NT2/D1 (cell line): ENCODE measurements around the gene RAB7B.

Experiments
- DNase-seq: peaks from one replicate; pipeline ENCODE4 v3.0.0-alpha.2; 2011; ENCODE audit warnings: low read depth, low spot score
- H3K27me3 ChIP-seq: 2 replicates; pipeline ENCODE4 v1.6.0; 2011; ENCODE audit warnings: mild to moderate bottlenecking; ENCODE audit not compliant: insufficient read length, insufficient read depth
- H3K36me3 ChIP-seq: 2 replicates; pipeline ENCODE4 v1.6.1; 2011; ENCODE audit warnings: mild to moderate bottlenecking, low read length, mixed read lengths; ENCODE audit not compliant: insufficient read depth, insufficient read length
- H3K4me1 ChIP-seq: 2 replicates; pipeline ENCODE4 v1.5.1; 2011; ENCODE audit not compliant: insufficient read depth, insufficient read length
- H3K4me3 ChIP-seq: 2 replicates; pipeline ENCODE4 v1.5.1; 2011; ENCODE audit warnings: low read depth; ENCODE audit not compliant: insufficient read length
- H3K9ac ChIP-seq: 2 replicates; pipeline ENCODE4 v1.6.0; 2011; ENCODE audit warnings: low read depth; ENCODE audit not compliant: insufficient read length
- H3K9me3 ChIP-seq: 2 replicates; pipeline ENCODE4 v1.5.1; 2011; ENCODE audit warnings: mild to moderate bottlenecking, low read length; ENCODE audit not compliant: insufficient read depth
- SUZ12 ChIP-seq: IDR thresholded peaks from 2 replicates; pipeline ENCODE4 v1.6.1; 2011; ENCODE audit not compliant: insufficient read length, insufficient read depth; ENCODE audit errors: extremely low read depth
- YY1 ChIP-seq: IDR thresholded peaks from 2 replicates; pipeline ENCODE4 v1.6.1; 2011; ENCODE audit not compliant: insufficient read length, insufficient read depth
- ZNF274 ChIP-seq: IDR thresholded peaks from 2 replicates; pipeline ENCODE4 v1.6.1; 2011; ENCODE audit warnings: mild to moderate bottlenecking, low read depth, low read length

The RAB7B gene

DNA sequence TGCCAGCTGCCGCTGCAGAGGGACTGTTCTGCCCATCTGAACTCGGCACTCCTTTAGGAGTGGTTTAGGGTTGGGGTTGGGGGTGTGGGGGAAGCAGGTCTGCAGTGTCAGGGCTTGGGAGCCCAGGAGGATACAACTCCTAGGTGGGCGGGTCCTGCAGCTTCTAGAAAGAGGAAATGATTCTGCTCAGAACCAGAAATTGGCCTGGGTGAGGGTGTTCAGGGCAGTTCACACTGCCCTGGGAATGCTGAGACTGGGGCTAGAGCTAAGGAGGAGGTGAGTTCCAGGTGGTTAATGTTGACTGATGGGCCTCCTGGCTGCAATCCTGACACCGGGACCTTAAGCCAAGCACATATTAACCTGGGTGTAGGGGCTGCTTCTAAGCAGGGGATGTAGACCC lies 55.2 kb downstream of the RAB7B start:
- no peak overlapping the region for H3K4me3 ChIP-seq
- H3K9ac ChIP-seq: no peak overlapping the region
- TF ChIP-seq YY1 (no peak), SUZ12 (no peak)
- H3K9me3 ChIP-seq: peaks cover 21% of the 10 kb centered on the region; the same call in 1 of the 2 replicates
- no peaks in the 10 kb centered on the region for H3K4me1 ChIP-seq
- no peak for DNase-seq
- peaks cover 8% of the 10 kb centered on the region for H3K27me3 ChIP-seq
- no peaks in the 10 kb centered on the region for H3K36me3 ChIP-seq

DNA sequence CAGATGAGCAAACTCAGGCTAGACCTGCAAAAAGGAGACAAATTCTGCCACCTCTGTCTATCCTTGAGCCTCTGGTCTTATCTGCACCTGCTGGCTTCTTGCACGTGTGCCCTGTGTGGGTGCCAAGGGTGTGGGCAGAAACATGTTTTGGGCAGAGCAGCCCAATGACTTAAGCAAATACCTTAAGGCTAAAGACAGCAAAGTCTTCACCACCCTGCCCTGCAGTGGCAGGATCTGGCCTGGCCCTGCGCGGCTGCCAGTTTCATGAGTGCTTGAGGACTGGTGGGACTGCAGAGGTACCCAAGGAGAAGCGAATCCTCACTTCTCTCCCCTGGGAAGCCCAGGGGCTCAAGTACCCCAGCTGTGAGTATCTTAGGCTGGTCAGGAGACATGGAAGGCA lies 56.2 kb downstream of the RAB7B start:
- H3K27me3 ChIP-seq: peaks cover 8% of the 10 kb centered on the region
- H3K9me3 ChIP-seq: peaks cover 21% of the 10 kb centered on the region; the same call in 1 of the 2 replicates
- no peak overlapping the region for H3K4me3 ChIP-seq
- H3K4me1 ChIP-seq: peaks cover 4% of the 10 kb centered on the region
- no peaks in the 10 kb centered on the region for H3K36me3 ChIP-seq
- TF ChIP-seq YY1 (no peak), ZNF274 (no peak), SUZ12 (no peak)
- no peak overlapping the region for H3K9ac ChIP-seq
- DNase-seq: no peak

DNA sequence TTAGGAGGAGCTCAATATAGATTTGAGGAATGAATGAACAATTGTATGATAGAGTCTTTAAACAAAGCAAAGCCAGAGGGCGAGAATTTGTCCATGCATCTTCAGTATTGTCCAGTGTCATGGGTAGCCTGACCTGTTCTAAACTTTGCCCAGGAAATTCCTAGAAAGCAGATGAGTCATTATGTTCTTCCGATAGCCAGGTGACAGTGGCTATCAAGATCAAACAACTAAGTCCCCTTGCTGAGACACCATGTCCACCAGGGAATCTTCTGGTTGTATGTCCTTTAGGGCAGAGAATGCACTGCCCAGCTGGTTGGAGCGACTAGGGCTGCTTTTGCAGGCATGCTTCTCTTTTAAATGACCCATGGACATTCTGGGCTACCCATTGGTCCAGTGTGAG lies 58.1 kb downstream of the RAB7B start:
- TF ChIP-seq YY1 (no peak), ZNF274 (no peak), SUZ12 (no peak)
- no peak for DNase-seq
- Histone ChIP-seq H3K36me3 (no peaks in the 10 kb centered on the region), H3K27me3 (peaks cover 8% of the 10 kb centered on the region), H3K4me3 (no peak overlapping the region), H3K9me3 (peaks cover 4% of the 10 kb centered on the region; the same call in 1 of the 2 replicates), H3K4me1 (peaks cover 11% of the 10 kb centered on the region), H3K9ac (no peak overlapping the region)

DNA sequence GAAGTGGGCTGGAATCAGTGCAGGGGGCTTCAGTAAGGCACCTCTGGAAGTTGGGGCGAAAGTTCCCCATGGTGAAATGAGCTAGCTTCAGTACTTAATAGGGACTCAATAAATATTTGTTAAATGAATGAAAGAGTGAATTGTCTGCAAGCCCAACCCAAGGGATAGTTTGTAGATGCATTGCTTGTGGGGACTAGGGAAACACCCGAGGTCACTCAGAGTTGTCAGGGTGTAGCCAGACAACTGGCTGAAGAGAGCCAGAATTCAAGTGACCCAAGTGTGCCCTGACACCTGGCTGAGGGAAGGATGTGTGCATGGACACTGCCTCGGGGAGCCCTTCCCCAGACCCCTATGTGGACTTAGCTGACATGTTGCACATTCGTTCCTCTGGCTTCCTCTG lies 58.7 kb downstream of the RAB7B start:
- Histone ChIP-seq H3K36me3 (no peaks in the 10 kb centered on the region), H3K4me3 (no peak overlapping the region), H3K4me1 (peaks cover 16% of the 10 kb centered on the region), H3K9ac (no peak overlapping the region), H3K27me3 (peaks cover 8% of the 10 kb centered on the region), H3K9me3 (no peaks in the 10 kb centered on the region)
- TF ChIP-seq YY1: no peak
- no peak for TF ChIP-seq ZNF274
- TF ChIP-seq SUZ12: no peak
- no peak for DNase-seq

DNA sequence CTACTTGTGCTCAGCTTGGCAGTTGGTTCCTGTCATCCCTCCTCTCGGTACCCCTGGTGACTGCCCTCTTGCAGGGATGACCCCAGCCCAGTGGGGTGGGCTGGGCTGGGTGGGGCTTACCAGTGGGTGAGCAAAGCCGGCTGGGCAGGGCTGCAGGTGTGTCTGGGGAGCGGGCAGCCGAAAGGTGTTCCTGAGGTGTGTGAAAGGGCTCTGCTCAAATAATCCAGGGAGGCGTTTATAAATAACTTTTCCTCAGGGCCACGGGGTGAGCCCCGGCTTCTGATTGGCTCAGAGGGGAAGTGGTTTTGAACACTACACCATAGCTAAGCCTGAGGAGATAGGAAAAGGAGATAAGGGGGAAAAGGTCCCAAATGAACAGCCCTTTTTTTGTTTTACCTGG lies 60.0 kb downstream of the RAB7B start, which contains the start of gene SLC26A9:
Gene SLC26A9 (minus strand): TSS at position 212 of the 400 bp plus-strand sequence. CDS start 7,636 bp downstream, outside the sequence.
- peaks cover 22% of the 10 kb centered on the region for H3K4me1 ChIP-seq
- peaks cover 8% of the 10 kb centered on the region for H3K27me3 ChIP-seq
- no peak for DNase-seq
- H3K9ac ChIP-seq: no peak within 1 kb of the TSS
- no peaks in the 10 kb centered on the region for H3K36me3 ChIP-seq
- no peaks in the 10 kb centered on the region for H3K9me3 ChIP-seq
- TF ChIP-seq YY1: no peak
- no peak for TF ChIP-seq ZNF274
- no peak for TF ChIP-seq SUZ12
- no peak within 1 kb of the TSS for H3K4me3 ChIP-seq

DNA sequence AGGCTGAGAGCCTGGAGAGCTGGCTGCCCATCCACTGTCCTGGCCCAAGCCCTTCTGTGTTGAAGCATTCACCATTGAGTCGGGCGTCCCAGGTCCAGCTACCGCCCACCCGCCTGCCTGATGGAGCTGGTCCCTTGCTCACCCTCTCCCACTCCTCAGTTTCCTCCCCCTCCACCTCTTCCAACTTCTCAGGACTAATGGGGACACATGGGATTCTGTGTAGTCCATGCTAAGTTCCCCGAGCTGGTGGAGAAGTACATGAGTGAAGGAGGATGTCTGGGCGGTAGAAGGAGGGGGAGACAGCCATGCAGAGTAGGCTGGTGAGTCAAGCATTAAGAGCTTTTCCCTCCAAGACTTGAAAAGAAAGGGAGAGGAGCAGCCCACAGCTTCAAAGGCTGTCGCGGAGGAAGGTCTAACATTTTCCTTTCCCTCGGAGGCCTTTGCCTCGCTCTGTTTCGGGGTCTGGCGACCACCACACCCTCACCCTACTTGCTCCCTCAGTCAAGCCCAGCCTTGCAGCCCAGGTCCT lies 60.5 kb downstream of the RAB7B start:
- H3K4me1 ChIP-seq: peaks cover 22% of the 10 kb centered on the region
- H3K4me3 ChIP-seq: no peak overlapping the region
- peaks cover 8% of the 10 kb centered on the region for H3K27me3 ChIP-seq
- H3K9ac ChIP-seq: no peak overlapping the region
- no peaks in the 10 kb centered on the region for H3K9me3 ChIP-seq
- TF ChIP-seq SUZ12 (no peak), ZNF274 (no peak), YY1 (no peak)
- no peak for DNase-seq
- H3K36me3 ChIP-seq: no peaks in the 10 kb centered on the region

DNA sequence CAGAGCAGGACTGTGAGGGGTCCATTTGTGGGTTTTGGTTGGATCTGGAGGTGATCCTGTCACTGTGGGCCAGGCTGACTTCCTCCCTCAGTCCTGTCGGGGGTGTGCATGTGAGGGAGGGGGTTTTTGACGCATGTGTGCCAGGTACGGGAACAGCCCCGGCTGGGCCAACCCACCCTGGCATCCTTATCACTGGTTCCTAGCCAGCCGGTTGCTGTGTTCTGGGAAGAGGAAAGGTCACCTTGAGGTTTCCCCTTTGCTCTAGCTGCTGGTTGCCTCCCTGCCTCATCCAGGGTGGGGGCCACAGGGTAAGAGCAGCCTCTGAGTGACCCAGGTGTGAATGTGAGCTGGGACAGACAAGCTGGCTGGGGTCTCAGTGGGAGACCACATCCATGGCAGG lies 62.5 kb downstream of the RAB7B start:
- DNase-seq: no peak
- Histone ChIP-seq H3K9me3 (no peaks in the 10 kb centered on the region), H3K9ac (no peak overlapping the region), H3K4me1 (peaks cover 25% of the 10 kb centered on the region), H3K27me3 (peaks cover 3% of the 10 kb centered on the region), H3K4me3 (no peak overlapping the region), H3K36me3 (no peaks in the 10 kb centered on the region)
- no peak for TF ChIP-seq YY1
- TF ChIP-seq SUZ12: no peak
- TF ChIP-seq ZNF274: no peak
